ENCODE results near the gene ZFHX3. TPM values are rescaled to one million over a fixed set of nuclear protein-coding genes. Genes with fewer than 3 reads are reported as not detected.

ZFHX3 gene
- total and polyA plus RNA-seq, 8 donors, result 2.5 to 17.6 (median 9.9) TPM

GRCh38 chr16:72961115-72961832 lies 86.7 kb downstream of the ZFHX3 start:
- FAIRE-seq (no peak), ATAC-seq (peak; percentile 52 to 76 (median 67)), DNase-seq (no peak)
- no peaks in the 10 kb centered on the region for H3K4me1 ChIP-seq
- peaks cover 2 to 7% (median 5%) of the 10 kb centered on the region in 3 donors for H3K36me3 ChIP-seq
- intact Hi-C loops (cut with DNase I), result loop anchor here in 1 of 3 donors (10.0 kb wide), 1 partner anchor 84 kb away; the partner anchor contains the start of gene ZFHX3
- 58 to 59% methylated on average over 20 of the region's 20 CpGs for WGBS, 2 donors
- H3K4me3 ChIP-seq, result no peak overlapping the region
- no peak overlapping the region for H3K27ac ChIP-seq
- H3K27me3 ChIP-seq, result no peaks in the 10 kb centered on the region
- H3K9me3 ChIP-seq, result no peaks in the 10 kb centered on the region
- TF ChIP-seq CTCF (IDR thresholded peaks at IDR 0.05), result peak in 2 of 4 donors; percentile 26 to 35

- DNase-seq (no peak), FAIRE-seq (no peak), ATAC-seq (no peak)
- H3K27me3 ChIP-seq, result no peaks in the 10 kb centered on the region
- no peaks in the 10 kb centered on the region for H3K4me1 ChIP-seq
- H3K9me3 ChIP-seq, result no peaks in the 10 kb centered on the region
- no peak overlapping the region for H3K27ac ChIP-seq
- intact Hi-C loops (cut with DNase I), result loop anchor here in 1 of 3 donors (10.0 kb wide), 1 partner anchor 85 kb away; the partner anchor contains the start of gene ZFHX3
- peaks cover 2 to 7% (median 5%) of the 10 kb centered on the region in 3 donors for H3K36me3 ChIP-seq
- no peak overlapping the region for H3K4me3 ChIP-seq
- TF ChIP-seq CTCF (IDR thresholded peaks at IDR 0.05), result no peak
- 97 to 99% methylated on average over 20 of the region's 20 CpGs for WGBS, 2 donors
These were observed 87.8 kb downstream of the ZFHX3 start for GRCh38 chr16:72960101-72960500.

DNA sequence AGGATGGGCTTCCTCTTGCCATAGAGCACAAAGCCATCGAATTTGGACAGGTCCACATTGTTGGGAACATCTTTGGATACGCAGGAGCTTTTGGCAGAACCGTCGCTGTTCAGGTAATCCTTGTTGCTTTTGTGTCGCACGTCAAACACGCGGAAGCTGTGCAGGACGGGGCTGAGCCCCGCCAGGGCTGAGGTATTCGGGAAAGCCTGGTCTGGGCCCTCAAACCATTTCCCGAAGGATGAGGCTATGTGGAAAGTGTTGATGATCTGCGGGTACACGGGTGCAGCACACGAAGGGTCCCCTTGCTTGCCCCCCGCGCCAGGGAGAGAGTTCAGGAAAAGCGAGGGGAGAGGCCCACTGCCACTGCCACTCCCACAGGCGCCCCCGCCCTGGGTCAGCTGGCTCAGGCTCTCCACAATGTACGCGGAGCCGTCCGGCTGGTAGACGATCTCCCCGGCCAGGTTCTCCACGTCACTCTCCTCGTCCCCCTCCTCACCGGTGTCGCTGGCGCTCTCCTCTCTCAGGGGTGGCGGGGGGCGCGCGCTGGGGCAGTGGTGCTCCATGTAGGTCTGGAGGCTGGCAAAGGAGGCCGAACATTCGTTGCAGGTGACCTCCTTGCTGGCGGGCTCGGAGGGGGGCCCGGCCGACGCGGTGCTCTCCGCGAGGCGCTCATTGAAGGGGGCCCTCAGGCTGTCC lies 88.5 kb downstream of the ZFHX3 start:
- no peak for DNase-seq
- Histone ChIP-seq H3K9me3 (no peaks in the 10 kb centered on the region), H3K27ac (no peak overlapping the region), H3K27me3 (no peaks in the 10 kb centered on the region), H3K36me3 (peaks cover 2 to 7% (median 5%) of the 10 kb centered on the region in 3 donors), H3K4me3 (no peak overlapping the region), H3K4me1 (no peaks in the 10 kb centered on the region)
- 96 to 97% methylated on average over 46 of the region's 46 CpGs for WGBS, 2 donors
- no peak for ATAC-seq
- FAIRE-seq, result no peak
- TF ChIP-seq CTCF (IDR thresholded peaks at IDR 0.05), result no peak
- intact Hi-C loops (cut with DNase I), result no loop called here

DNA sequence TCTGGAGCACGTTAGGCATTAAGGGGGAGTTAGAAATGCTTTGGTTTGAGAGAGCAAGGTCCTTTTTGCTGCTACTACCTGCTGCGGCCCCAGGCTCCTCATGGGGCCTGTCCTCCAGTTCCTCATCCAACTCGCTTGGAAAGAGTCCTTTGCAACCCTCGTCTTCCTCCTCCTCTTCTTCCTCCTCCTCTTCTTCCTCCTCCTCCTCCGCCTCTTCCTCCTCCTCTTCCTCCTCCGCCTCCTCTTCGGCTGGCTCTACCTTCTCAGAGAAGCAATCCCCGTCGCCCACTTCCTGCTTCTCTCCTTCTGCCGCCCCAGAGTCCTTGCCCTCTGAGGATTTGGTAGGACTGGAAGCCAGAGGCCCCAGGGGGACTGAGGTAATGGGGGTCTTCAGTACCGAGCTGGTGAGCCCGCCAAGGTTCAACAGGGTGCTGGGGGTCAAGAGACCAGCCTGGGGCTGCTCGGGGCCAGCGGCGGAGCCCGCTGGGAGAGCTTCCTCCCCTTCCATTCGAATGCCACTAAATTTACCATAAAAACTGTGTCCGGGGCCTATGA lies 89.3 kb downstream of the ZFHX3 start:
- no peak for ATAC-seq
- Histone ChIP-seq H3K9me3 (no peaks in the 10 kb centered on the region), H3K4me3 (no peak overlapping the region), H3K36me3 (peaks cover 2 to 7% (median 5%) of the 10 kb centered on the region in 3 donors), H3K4me1 (no peaks in the 10 kb centered on the region), H3K27me3 (no peaks in the 10 kb centered on the region), H3K27ac (no peak overlapping the region)
- intact Hi-C loops (cut with DNase I), result no loop called here
- FAIRE-seq, result no peak
- TF ChIP-seq CTCF (IDR thresholded peaks at IDR 0.05), result no peak
- DNase-seq, result no peak
- WGBS, 2 donors, result 93 to 96% methylated on average over 18 of the region's 18 CpGs
